Measurements from ENCODE around the gene UHMK1. TPM values are rescaled to one million over a fixed set of nuclear protein-coding genes. Genes with fewer than 3 reads are reported as not detected.

Gene UHMK1
- total RNA-seq, 1 donor: 51.4 TPM

DNA sequence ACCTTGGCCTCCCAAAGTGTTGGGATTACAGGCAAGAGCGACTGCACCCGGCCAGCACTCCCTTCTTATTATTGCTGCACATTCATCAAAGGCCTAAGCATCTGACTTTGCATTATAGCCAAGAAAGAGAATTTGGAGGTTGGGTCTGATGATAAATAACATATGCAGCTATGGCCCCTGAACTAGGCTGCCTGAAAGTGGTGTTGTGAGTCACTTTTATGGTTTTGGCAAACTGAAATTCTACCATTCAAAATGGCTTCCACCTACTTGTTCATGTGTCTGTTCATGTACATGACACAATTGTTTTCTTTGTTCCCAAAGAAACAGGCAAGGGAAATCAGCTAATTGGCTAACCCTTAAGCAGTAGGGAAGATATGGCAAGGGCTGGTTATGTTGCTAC is 38.9 kb downstream of the UHMK1 start:
- peak overlapping the region; percentile 79 for H3K27ac ChIP-seq (ENCODE audit: low read depth, low read length)
- peak; percentile 82 for DNase-seq (ENCODE audit: insufficient read length, low spot score, missing footprints)

GRCh38 chr1:162537216-162537615 is 39.6 kb downstream of the UHMK1 start:
- Histone ChIP-seq H3K4me2 (ENCODE audit: insufficient read depth, low read length) (no peak overlapping the region), H3K4me1 (ENCODE audit: insufficient read depth, low read length) (peaks cover 38% of the 10 kb centered on the region), H3K27ac (ENCODE audit: low read depth, low read length) (peak overlapping the region; percentile 79), H3K27me3 (ENCODE audit: insufficient read depth, low read length) (no peaks in the 10 kb centered on the region), H3K4me3 (ENCODE audit: insufficient read depth, low read length) (no peak overlapping the region), H3K36me3 (ENCODE audit: insufficient read depth, low read length) (no peaks in the 10 kb centered on the region), H4K20me1 (ENCODE audit: insufficient read depth, low read length) (no peaks in the 10 kb centered on the region), H3K9me3 (ENCODE audit: low read depth, low read length) (no peaks in the 10 kb centered on the region), H2AFZ (ENCODE audit: low read length) (no peak overlapping the region), H3K79me2 (ENCODE audit: insufficient read depth, low read length) (no peaks in the 10 kb centered on the region)
- no peak for TF ChIP-seq CTCF (IDR thresholded peaks at IDR 0.05; ENCODE audit: extremely low read depth, low read depth, low read length)
- DNase-seq (ENCODE audit: insufficient read length, low spot score, missing footprints): no peak

More for the DNA sequence above, 38.9 kb downstream of the UHMK1 start:
- peaks cover 32% of the 10 kb centered on the region for H3K4me1 ChIP-seq (ENCODE audit: insufficient read depth, low read length)
- no peak overlapping the region for H3K4me2 ChIP-seq (ENCODE audit: insufficient read depth, low read length)
- H2AFZ ChIP-seq (ENCODE audit: low read length): no peak overlapping the region
- no peaks in the 10 kb centered on the region for H3K9me3 ChIP-seq (ENCODE audit: low read depth, low read length)
- no peak for TF ChIP-seq CTCF (IDR thresholded peaks at IDR 0.05; ENCODE audit: extremely low read depth, low read depth, low read length)
- no peaks in the 10 kb centered on the region for H3K79me2 ChIP-seq (ENCODE audit: insufficient read depth, low read length)
- no peaks in the 10 kb centered on the region for H3K27me3 ChIP-seq (ENCODE audit: insufficient read depth, low read length)
- no peaks in the 10 kb centered on the region for H3K36me3 ChIP-seq (ENCODE audit: insufficient read depth, low read length)
- H4K20me1 ChIP-seq (ENCODE audit: insufficient read depth, low read length): no peaks in the 10 kb centered on the region
- no peak overlapping the region for H3K4me3 ChIP-seq (ENCODE audit: insufficient read depth, low read length)

- no peak for TF ChIP-seq CTCF (IDR thresholded peaks at IDR 0.05; ENCODE audit: extremely low read depth, low read depth, low read length)
- H3K79me2 ChIP-seq (ENCODE audit: insufficient read depth, low read length): no peaks in the 10 kb centered on the region
- H3K36me3 ChIP-seq (ENCODE audit: insufficient read depth, low read length): no peaks in the 10 kb centered on the region
- no peak overlapping the region for H2AFZ ChIP-seq (ENCODE audit: low read length)
- H3K27ac ChIP-seq (ENCODE audit: low read depth, low read length): peak overlapping the region; percentile 79
- H4K20me1 ChIP-seq (ENCODE audit: insufficient read depth, low read length): no peaks in the 10 kb centered on the region
- H3K4me2 ChIP-seq (ENCODE audit: insufficient read depth, low read length): peak overlapping the region; percentile 34
- H3K4me3 ChIP-seq (ENCODE audit: insufficient read depth, low read length): no peak overlapping the region
- peaks cover 2% of the 10 kb centered on the region for H3K9me3 ChIP-seq (ENCODE audit: low read depth, low read length)
- peaks cover 42% of the 10 kb centered on the region for H3K4me1 ChIP-seq (ENCODE audit: insufficient read depth, low read length)
- DNase-seq (ENCODE audit: insufficient read length, low spot score, missing footprints): peak; percentile 82
- H3K27me3 ChIP-seq (ENCODE audit: insufficient read depth, low read length): no peaks in the 10 kb centered on the region
Observed at GRCh38 chr1:162538815-162539431, 41.3 kb downstream of the UHMK1 start.

DNA sequence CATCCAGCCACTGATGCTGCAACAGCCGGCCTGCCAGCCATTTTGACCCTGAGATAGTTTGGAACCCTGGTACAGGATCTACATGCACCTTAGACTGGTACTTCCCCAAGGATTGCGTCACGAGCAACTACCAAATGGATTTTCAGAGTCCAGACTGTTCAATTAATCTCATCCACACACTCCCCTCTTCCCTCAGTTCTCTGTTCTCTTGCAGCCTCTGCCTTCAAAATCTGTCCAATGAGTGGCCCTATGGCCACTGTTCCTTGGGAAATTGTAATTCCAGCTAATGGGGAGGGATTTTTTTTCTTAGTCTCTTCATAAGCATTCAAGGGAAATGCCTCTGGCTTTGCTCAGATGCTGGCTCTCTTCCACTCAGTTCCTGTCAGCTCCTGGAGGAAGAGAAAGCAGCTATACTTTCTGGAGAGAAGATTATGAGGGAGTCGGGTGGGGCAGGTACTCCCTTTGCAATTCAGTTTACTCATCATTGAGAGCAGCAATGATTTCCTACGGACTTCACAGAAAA is 44.1 kb downstream of the UHMK1 start:
- peak overlapping the region; percentile 71 for H3K27ac ChIP-seq (ENCODE audit: low read depth, low read length)
- no peak for TF ChIP-seq CTCF (IDR thresholded peaks at IDR 0.05; ENCODE audit: extremely low read depth, low read depth, low read length)
- H3K36me3 ChIP-seq (ENCODE audit: insufficient read depth, low read length): no peaks in the 10 kb centered on the region
- H3K79me2 ChIP-seq (ENCODE audit: insufficient read depth, low read length): no peaks in the 10 kb centered on the region
- H3K4me3 ChIP-seq (ENCODE audit: insufficient read depth, low read length): no peak overlapping the region
- H3K4me2 ChIP-seq (ENCODE audit: insufficient read depth, low read length): peak overlapping the region; percentile 38
- peak; percentile 82 for DNase-seq (ENCODE audit: insufficient read length, low spot score, missing footprints)
- peaks cover 40% of the 10 kb centered on the region for H3K4me1 ChIP-seq (ENCODE audit: insufficient read depth, low read length)
- H4K20me1 ChIP-seq (ENCODE audit: insufficient read depth, low read length): no peaks in the 10 kb centered on the region
- H3K27me3 ChIP-seq (ENCODE audit: insufficient read depth, low read length): no peaks in the 10 kb centered on the region
- H3K9me3 ChIP-seq (ENCODE audit: low read depth, low read length): peaks cover 2% of the 10 kb centered on the region
- H2AFZ ChIP-seq (ENCODE audit: low read length): no peak overlapping the region

Measured in osteoblast (primary cell).